Panc1 (cell line): ENCODE measurements around the gene ATP1B2. TPM values are rescaled to one million over a fixed set of nuclear protein-coding genes. Genes with fewer than 3 reads are reported as not detected.
"Not testable (repeated sequence)": the region's sequence is repeated elsewhere in the genome, so short reads cannot be mapped to it uniquely, and the experiment has no call there.

Experiments
- ATAC-seq: fragments of 200-7000 bp; cut with Tn5 transposase; 2 replicates; pipeline ENCODE4 v1.9.1; 2020; ENCODE audit warnings: mild to moderate bottlenecking, moderate library complexity
- BruUV-seq: library from RNA; stranded (reverse); fragments of 400-500 nt; replicated peaks from 2 replicates; lab custom pipeline; 2021; lab: Mats Ljungman, UMichigan
- CTCF ChIA-PET: fragments of 300-600 bp; sonication (Branson Sonifier 250); formaldehyde crosslinking; loops from one replicate; lab custom pipeline; 2022; ENCODE audit warnings: antibody characterized with exemption; lab: Charles Lee
- POLR2A ChIA-PET: fragments of 300-600 bp; sonication (Branson Sonifier 250); formaldehyde crosslinking; loops from one replicate; lab custom pipeline; 2022; ENCODE audit warnings: antibody characterized with exemption; lab: Charles Lee
- DNase-seq: peaks from one replicate; pipeline ENCODE4 v3.0.0-alpha.2; 2010; ENCODE audit warnings: low read depth, low spot score
- H3K27ac ChIP-seq: 2 replicates; pipeline ENCODE4 v1.5.1; 2011; ENCODE audit warnings: mild to moderate bottlenecking, low read length, inconsistent platforms
- H3K27me3 ChIP-seq: fragments of 200-500 bp; sonication (Bioruptor generic); 2 replicates; pipeline ENCODE4 v1.6.0; 2014; ENCODE audit warnings: low read length, inconsistent platforms; ENCODE audit not compliant: control insufficient read depth, insufficient read depth
- H3K36me3 ChIP-seq: fragments of 200-500 bp; sonication (Bioruptor generic); 2 replicates; pipeline ENCODE4 v1.5.1; 2014; ENCODE audit warnings: inconsistent platforms, mild to moderate bottlenecking, low read length, moderate library complexity; ENCODE audit not compliant: control insufficient read depth, insufficient read depth
- H3K4me1 ChIP-seq: 2 replicates; pipeline ENCODE4 v1.5.1; 2011; ENCODE audit warnings: inconsistent platforms, mild to moderate bottlenecking, low read length, moderate library complexity; ENCODE audit not compliant: control insufficient read depth, insufficient read depth
- H3K4me3 ChIP-seq, 2 experiments: 2 replicates each; pipeline ENCODE4 v1.5.1; 2011 to 2012; ENCODE audit warnings: low read depth in 2 of 2, low read length in 2 of 2, mild to moderate bottlenecking in 2 of 2, inconsistent platforms in 1 of 2, moderate library complexity in 1 of 2
- H3K9me3 ChIP-seq: fragments of 200-500 bp; sonication (Bioruptor generic); 2 replicates; pipeline ENCODE4 v1.5.1; 2014; ENCODE audit warnings: low read depth, mild to moderate bottlenecking, inconsistent platforms, low read length, moderate library complexity; ENCODE audit not compliant: control insufficient read depth, insufficient read depth
- CTCF ChIP-seq: fragments of 450-650 bp; IDR thresholded peaks from 2 replicates; pipeline ENCODE4 v1.5.1; 2017; ENCODE audit warnings: mild to moderate bottlenecking
- POLR2AphosphoS5 ChIP-seq: IDR thresholded peaks from 2 replicates; pipeline ENCODE4 v1.6.1; 2012; ENCODE audit warnings: mild to moderate bottlenecking, low read depth, low read length, moderate library complexity
- REST ChIP-seq, 2 experiments: IDR thresholded peaks; 2 replicates each; pipeline ENCODE4 v1.6.1; 2011 to 2012; ENCODE audit warnings: low read depth in 2 of 2, control low read depth in 1 of 2, low read length in 1 of 2, mild to moderate bottlenecking in 1 of 2, moderate library complexity in 1 of 2; ENCODE audit not compliant: insufficient read depth in 1 of 2
- SIN3A ChIP-seq: IDR thresholded peaks from 2 replicates; pipeline ENCODE4 v1.6.1; 2012; ENCODE audit warnings: low read depth, mild to moderate bottlenecking, low read length, moderate library complexity, borderline replicate concordance; ENCODE audit not compliant: insufficient read depth
- TCF7L2 ChIP-seq: IDR thresholded peaks from 2 replicates; pipeline ENCODE4 v1.6.1; 2011; ENCODE audit warnings: mild to moderate bottlenecking, low read depth, low read length, inconsistent platforms
- in situ Hi-C: cut with HindIII; loops from 2 replicates; pipeline ENCODE4 v1.10.0; 2016; ENCODE audit warnings: low sequenced_read_pairs, low pct_unique_long_range_greater_than_20kb
- intact Hi-C: fragments of 100-400 bp; cut with micrococcal nuclease; formaldehyde crosslinking; loops from one replicate; pipeline ENCODE4 v1.10.0; 2022; ENCODE audit not compliant: unreplicated experiment
- total RNA-seq: library from RNA; stranded (reverse); gene quantifications from one replicate; pipeline ENCODE4 v1.2.1, GENCODE V29; 2021; ENCODE audit not compliant: unreplicated experiment

The ATP1B2 gene
- total RNA-seq, 1 experiment from 2014 or later, result 0.08 TPM

GRCh38 chr17:7636163-7636562, 14.6 kb upstream of the ATP1B2 start:
- DNase-seq, result no peak
- no peak for ATAC-seq
- no peaks in the 10 kb centered on the region for H3K9me3 ChIP-seq
- no peaks in the 10 kb centered on the region for H3K4me1 ChIP-seq
- intact Hi-C loops, result no loop called here
- H3K27ac ChIP-seq, result no peak overlapping the region
- CTCF ChIA-PET, result no interaction called here
- POLR2A ChIA-PET, result no interaction called here
- in situ Hi-C loops, result no loop called here
- no TSS peak for BruUV-seq
- H3K36me3 ChIP-seq, result no peaks in the 10 kb centered on the region
- TF ChIP-seq CTCF (no peak), REST (IDR thresholded peaks at IDR 0.05; ENCODE audit: insufficient read depth in 1 of 2, low read depth in 2 of 2, low read length in 1 of 2) (no peak), TCF7L2 (no peak), POLR2AphosphoS5 (no peak), SIN3A (no peak)
- no peaks in the 10 kb centered on the region for H3K27me3 ChIP-seq
- H3K4me3 ChIP-seq, result no peak overlapping the region

- no peaks in the 10 kb centered on the region for H3K27me3 ChIP-seq
- no peak overlapping the region for H3K4me3 ChIP-seq
- H3K36me3 ChIP-seq, result no peaks in the 10 kb centered on the region
- DNase-seq, result no peak
- TF ChIP-seq REST (IDR thresholded peaks at IDR 0.05; ENCODE audit: insufficient read depth in 1 of 2, low read depth in 2 of 2, low read length in 1 of 2), result no peak
- no peak for TF ChIP-seq CTCF
- no peak for TF ChIP-seq POLR2AphosphoS5
- no peak for TF ChIP-seq SIN3A
- TF ChIP-seq TCF7L2, result no peak
- ChIA-PET CTCF (interaction anchor here (0.6 kb wide), 1 partner anchor 43 kb away, joined by 3 read pairs; no protein-coding TSS in a partner anchor), POLR2A (no interaction called here)
- H3K9me3 ChIP-seq, result no peaks in the 10 kb centered on the region
- in situ Hi-C loops (no loop called here), intact Hi-C loops (no loop called here)
- no peak for ATAC-seq
- no peaks in the 10 kb centered on the region for H3K4me1 ChIP-seq
- BruUV-seq, result no TSS peak
- H3K27ac ChIP-seq, result no peak overlapping the region
Measured at GRCh38 chr17:7640783-7641182, 9.9 kb upstream of the ATP1B2 start.

GRCh38 chr17:7641635-7642034, 9.1 kb upstream of the ATP1B2 start:
- H3K4me1 ChIP-seq, H3K27me3 ChIP-seq, DNase-seq, BruUV-seq, H3K9me3 ChIP-seq, H3K27ac ChIP-seq, H3K4me3 ChIP-seq, H3K36me3 ChIP-seq, in situ Hi-C loops, intact Hi-C loops, ATAC-seq: not testable (repeated sequence)
- ChIA-PET CTCF (interaction anchor here (0.6 to 1.1 kb wide), 2 partner anchors 16 to 473 kb away, joined by 3 read pairs; no protein-coding TSS in a partner anchor), POLR2A (interaction anchor here (0.6 kb wide), 1 partner anchor 123 kb away, joined by 4 read pairs; no protein-coding TSS in a partner anchor)
